Sigmoid colon (tissue), 7 donors: ENCODE results near the gene ZBTB7C. TPM values are rescaled to one million over a fixed set of nuclear protein-coding genes. Genes with fewer than 3 reads are reported as not detected.
A peak's percentile ranks its signal among the peaks of the same experiment; 100 is the strongest.

ENCODE experiments used
- DNase-seq: peaks from one replicate; pipeline ENCODE4 v3.0.0-alpha.2; 2019
- H3K27ac ChIP-seq, 4 donors: fragments of 200-600 bp; sonication (generic); one replicate each; pipeline ENCODE4 v1.5.1; 2016 to 2019; ENCODE audit warnings: mild to moderate bottlenecking in 1 of 4
- H3K27me3 ChIP-seq, 3 donors: fragments of 200-600 bp; sonication (generic); one replicate each; pipeline ENCODE4 v1.5.1; 2019; ENCODE audit warnings: mild to moderate bottlenecking in 1 of 3
- H3K36me3 ChIP-seq, 4 donors: fragments of 200-600 bp; sonication (generic); one replicate each; pipeline ENCODE4 v1.5.1; 2016 to 2019
- H3K4me1 ChIP-seq, 4 donors: fragments of 200-600 bp; sonication (generic); one replicate each; pipeline ENCODE4 v1.5.1; 2017 to 2019
- H3K4me3 ChIP-seq, 4 donors: fragments of 200-600 bp; sonication (generic); one replicate each; pipeline ENCODE4 v1.5.1; 2017 to 2019; ENCODE audit warnings: mild to moderate bottlenecking in 2 of 4, moderate library complexity in 1 of 4
- H3K9me3 ChIP-seq, 4 donors: fragments of 200-600 bp in 3 of 4; sonication (generic) in 3 of 4; one replicate each; pipeline versions ENCODE4 v1.5.1 to v1.6.1; 2013 to 2019
- CTCF ChIP-seq, 4 experiments: fragments of 450-650 bp in 3 of 4; fragments of 200-600 bp in 1 of 4; IDR thresholded peaks; one replicate each; pipeline ENCODE4 v1.5.1; 2016 to 2019; ENCODE audit warnings: antibody characterized with exemption in 4 of 4, mild to moderate bottlenecking in 3 of 4, moderate library complexity in 2 of 4
- EP300 ChIP-seq, 4 donors: sonication (generic); formaldehyde crosslinking; IDR thresholded peaks; one replicate each; pipeline ENCODE4 v1.6.1; 2017; ENCODE audit warnings: antibody characterized with exemption in 4 of 4
- POLR2A ChIP-seq, 2 donors: fragments of 450-650 bp; IDR thresholded peaks; one replicate each; pipeline ENCODE4 v1.6.1; 2016; ENCODE audit warnings: antibody characterized with exemption in 2 of 2, mild to moderate bottlenecking in 2 of 2, moderate library complexity in 2 of 2
- POLR2AphosphoS5 ChIP-seq, 4 donors: sonication (generic); formaldehyde crosslinking; IDR thresholded peaks; one replicate each; pipeline ENCODE4 v1.6.1; 2017; ENCODE audit warnings: antibody characterized with exemption in 4 of 4
- WGBS, 2 donors: extraction: QIAGEN DNeasy Blood & Tissue Kit; methylation state at CpG; one replicate each; pipeline ENCODE4 v1.1.7; 2013; 5-methylcytosine and 5-hydroxymethylcytosine counted together
- intact Hi-C: fragments of 100-400 bp; cut with DNase I; formaldehyde crosslinking; loops from one replicate; pipeline ENCODE4 v1.15.1; 2023
- polyA plus RNA-seq, 3 donors: library from polyadenylated mRNA; stranded (reverse); fragments of 200-250 nt; gene quantifications; one replicate each; pipeline ENCODE4 v1.2.3, GENCODE V29; 2013
- total RNA-seq, 4 donors: library from RNA; depleted of rRNA; stranded (reverse); fragments of >200 nt; gene quantifications; one replicate each; pipeline ENCODE4 v1.1.0, GENCODE V29; 2016
- donor health status: healthy with polysubstance abuse.
- donor health status: Bipolar disorder and iron deficiency.
- donor health status: healthy.

The ZBTB7C gene
- total and polyA plus RNA-seq, 7 donors, result 0.41 to 18.6 (median 1.7) TPM

GRCh38 chr18:48161191-48161910 is 247.8 kb downstream of the ZBTB7C start:
- Histone ChIP-seq H3K4me1 (peaks cover 0 to 19% (median 9%) of the 10 kb centered on the region in 4 donors), H3K9me3 (no peaks in the 10 kb centered on the region), H3K27ac (peak overlapping the region; percentile 77 to 89 (median 84)), H3K4me3 (peak overlapping the region; percentile 36 to 87 (median 70)), H3K27me3 (no peaks in the 10 kb centered on the region), H3K36me3 (no peaks in the 10 kb centered on the region)
- intact Hi-C loops, result loop anchor here (2.0 to 5.0 kb wide), 3 partner anchors 229 to 376 kb away; partner anchors contain the start of genes CTIF and SMAD2
- peak; percentile 91 for DNase-seq
- TF ChIP-seq POLR2AphosphoS5 (IDR thresholded peaks at IDR 0.05), result peak in 3 of 4 donors; percentile 29 to 49 (median 47)
- peak in 1 of 2 donors; percentile 13 for TF ChIP-seq POLR2A (IDR thresholded peaks at IDR 0.05)
- no peak for TF ChIP-seq EP300 (IDR thresholded peaks at IDR 0.05)
- WGBS, 2 donors, result 2 to 5% methylated on average over 53 of the region's 53 CpGs

GRCh38 chr18:48160622-48161021 is 248.6 kb downstream of the ZBTB7C start:
- peak overlapping the region in 2 of 4 donors; percentile 63 to 78 for H3K4me3 ChIP-seq
- H3K36me3 ChIP-seq, result no peaks in the 10 kb centered on the region
- WGBS, 2 donors, result 33 to 75% methylated on average over 4 of the region's 4 CpGs
- intact Hi-C loops, result loop anchor here (2.0 to 5.0 kb wide), 3 partner anchors 228 to 377 kb away; partner anchors contain the start of genes CTIF and SMAD2
- H3K4me1 ChIP-seq, result peaks cover 0 to 19% (median 9%) of the 10 kb centered on the region in 4 donors
- no peak for DNase-seq
- TF ChIP-seq POLR2AphosphoS5 (IDR thresholded peaks at IDR 0.05), result no peak
- TF ChIP-seq EP300 (IDR thresholded peaks at IDR 0.05), result no peak
- no peak for TF ChIP-seq CTCF (IDR thresholded peaks at IDR 0.05)
- no peak for TF ChIP-seq POLR2A (IDR thresholded peaks at IDR 0.05)
- H3K9me3 ChIP-seq, result no peaks in the 10 kb centered on the region
- peak overlapping the region; percentile 77 to 89 (median 84) for H3K27ac ChIP-seq
- H3K27me3 ChIP-seq, result no peaks in the 10 kb centered on the region

GRCh38 chr18:48159816-48160215 is 249.4 kb downstream of the ZBTB7C start:
- H3K4me1 ChIP-seq, result peaks cover 0 to 19% (median 9%) of the 10 kb centered on the region in 4 donors
- 95 to 96% methylated on average over 7 of the region's 7 CpGs for WGBS, 2 donors
- intact Hi-C loops, result loop anchor here (2.0 to 5.0 kb wide), 3 partner anchors 228 to 377 kb away; partner anchors contain the start of genes CTIF and SMAD2
- no peaks in the 10 kb centered on the region for H3K36me3 ChIP-seq
- H3K27ac ChIP-seq, result no peak overlapping the region
- no peaks in the 10 kb centered on the region for H3K9me3 ChIP-seq
- H3K27me3 ChIP-seq, result no peaks in the 10 kb centered on the region
- no peak for DNase-seq
- no peak overlapping the region for H3K4me3 ChIP-seq
- TF ChIP-seq POLR2AphosphoS5 (IDR thresholded peaks at IDR 0.05) (no peak), EP300 (IDR thresholded peaks at IDR 0.05) (no peak), POLR2A (IDR thresholded peaks at IDR 0.05) (no peak)

GRCh38 chr18:48158721-48159120 is 250.5 kb downstream of the ZBTB7C start:
- DNase-seq, result no peak
- TF ChIP-seq POLR2AphosphoS5 (IDR thresholded peaks at IDR 0.05), result no peak
- no peak for TF ChIP-seq CTCF (IDR thresholded peaks at IDR 0.05)
- no peaks in the 10 kb centered on the region for H3K36me3 ChIP-seq
- WGBS, 2 donors, result 95 to 99% methylated on average over 5 of the region's 5 CpGs
- no peak overlapping the region for H3K4me3 ChIP-seq
- H3K27ac ChIP-seq, result no peak overlapping the region
- intact Hi-C loops, result no loop called here
- H3K9me3 ChIP-seq, result no peaks in the 10 kb centered on the region
- H3K4me1 ChIP-seq, result peaks cover 0 to 19% (median 10%) of the 10 kb centered on the region in 4 donors
- H3K27me3 ChIP-seq, result no peaks in the 10 kb centered on the region

- TF ChIP-seq POLR2AphosphoS5 (IDR thresholded peaks at IDR 0.05), result no peak
- no peak for TF ChIP-seq EP300 (IDR thresholded peaks at IDR 0.05)
- no peak for TF ChIP-seq CTCF (IDR thresholded peaks at IDR 0.05)
- TF ChIP-seq POLR2A (IDR thresholded peaks at IDR 0.05), result no peak
- intact Hi-C loops, result no loop called here
- no peak overlapping the region for H3K27ac ChIP-seq
- no peaks in the 10 kb centered on the region for H3K27me3 ChIP-seq
- no peaks in the 10 kb centered on the region for H3K9me3 ChIP-seq
- no peak for DNase-seq
- no peak overlapping the region for H3K4me3 ChIP-seq
- H3K36me3 ChIP-seq, result no peaks in the 10 kb centered on the region
- H3K4me1 ChIP-seq, result peaks cover 0 to 24% (median 13%) of the 10 kb centered on the region in 4 donors
- WGBS, 2 donors, result 46 to 73% methylated on average over 4 of the region's 4 CpGs
These were observed 251.2 kb downstream of the ZBTB7C start for GRCh38 chr18:48157956-48158355.
